COLO668 (cell line): ENCODE results near the gene EFEMP1.

Experiments
- DNase-seq: peaks from one replicate; lab custom pipeline; 2025; ENCODE audit not compliant: unreplicated experiment; lab: John Stamatoyannopoulos, UW

Gene EFEMP1

GRCh38 chr2:55898386-55899040 is 25.1 kb downstream of the EFEMP1 start:
- DNase-seq: no peak

DNA sequence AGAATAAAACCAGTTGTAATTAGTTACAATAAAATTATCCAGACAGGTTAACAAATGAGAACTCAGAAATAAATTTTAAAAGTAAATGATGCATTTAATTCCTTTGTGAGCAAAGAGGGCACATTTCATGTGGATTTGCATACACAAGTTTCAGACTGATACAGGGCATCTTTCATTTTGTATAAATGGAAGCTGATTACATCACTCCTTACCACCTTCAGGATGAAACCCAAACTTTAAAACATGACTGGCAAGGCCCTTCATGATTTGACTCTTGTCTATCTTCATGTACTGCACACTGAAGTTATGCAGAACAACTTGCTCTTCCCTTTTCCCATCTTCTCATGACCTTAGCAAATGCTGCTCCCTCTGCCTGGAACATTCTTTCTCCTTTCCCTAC is 26.9 kb downstream of the EFEMP1 start:
- DNase-seq: no peak

GRCh38 chr2:55894720-55895119 is 28.9 kb downstream of the EFEMP1 start:
- DNase-seq: no peak

DNA sequence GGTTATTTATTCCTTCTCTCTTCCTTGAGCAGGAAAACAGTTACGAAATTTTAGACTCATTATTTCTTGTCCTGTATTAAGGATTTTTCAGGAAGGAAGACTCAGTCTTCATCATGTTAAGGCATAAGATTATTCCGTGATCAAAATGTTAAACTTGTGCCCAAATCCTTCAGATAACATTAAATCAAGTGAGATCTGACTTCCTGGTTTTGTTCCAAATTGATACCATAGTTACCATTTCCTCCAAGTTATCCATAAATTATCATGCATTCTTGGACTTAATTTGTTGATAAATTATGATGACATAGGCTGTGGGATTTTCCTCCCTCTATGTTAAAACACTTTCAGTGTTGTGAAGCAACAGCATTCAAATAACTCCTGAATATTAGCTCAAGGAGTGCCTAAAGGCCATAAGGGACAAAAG is 31.9 kb downstream of the EFEMP1 start:
- no peak for DNase-seq

GRCh38 chr2:55888936-55889335 is 34.6 kb downstream of the EFEMP1 start:
- DNase-seq: no peak

DNA sequence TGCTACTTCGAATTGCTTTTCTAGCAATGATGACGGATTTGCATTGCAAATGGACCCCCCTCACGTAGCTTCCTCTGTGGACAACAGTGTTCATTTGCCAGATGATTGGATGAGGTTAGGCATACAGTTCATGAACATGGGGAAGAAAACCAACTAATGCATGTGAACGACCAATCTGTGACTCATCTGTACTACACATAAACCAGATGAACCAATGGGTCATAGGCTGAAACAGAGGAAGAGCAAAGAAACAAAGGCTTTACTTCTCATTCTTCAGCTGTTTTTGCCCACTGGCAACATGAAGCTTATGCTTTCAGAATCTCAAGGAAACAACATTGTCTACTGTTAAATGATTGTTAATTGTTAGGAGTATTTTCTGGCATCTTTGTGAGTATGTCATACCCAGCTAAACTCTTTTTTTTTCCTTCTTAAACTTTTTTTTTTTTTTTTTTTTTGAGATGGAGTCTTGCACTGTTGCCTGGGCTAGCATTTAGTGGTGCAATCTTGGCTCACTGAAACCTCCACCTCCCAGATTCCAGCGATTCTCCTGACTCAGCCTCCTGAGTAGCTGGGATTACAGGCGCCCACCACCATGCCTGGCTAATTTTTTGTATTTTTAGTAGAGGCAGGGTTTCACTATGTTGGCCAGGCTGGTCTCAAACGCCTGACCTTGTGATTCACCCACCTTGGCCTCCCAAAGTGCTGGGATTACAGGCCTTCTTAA is 35.5 kb downstream of the EFEMP1 start:
- no peak for DNase-seq

- no peak for DNase-seq
These were observed 36.2 kb downstream of the EFEMP1 start for GRCh38 chr2:55887351-55887750.

DNA sequence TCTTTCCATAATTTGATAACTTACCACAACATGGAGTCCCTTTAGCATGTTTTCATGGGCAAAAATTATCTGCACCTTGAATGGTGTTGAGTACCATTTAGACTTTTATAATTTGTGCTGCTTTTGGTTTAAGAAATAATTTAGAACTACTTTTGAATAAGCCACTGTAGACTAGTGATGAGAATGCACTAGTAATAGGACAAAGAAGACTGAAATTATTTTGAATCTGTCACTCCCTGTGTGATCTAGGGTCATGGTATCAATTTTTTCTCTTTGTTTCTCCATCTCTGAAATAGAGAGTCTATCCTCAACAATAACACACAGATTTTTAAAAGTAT is 37.7 kb downstream of the EFEMP1 start:
- no peak for DNase-seq

DNA sequence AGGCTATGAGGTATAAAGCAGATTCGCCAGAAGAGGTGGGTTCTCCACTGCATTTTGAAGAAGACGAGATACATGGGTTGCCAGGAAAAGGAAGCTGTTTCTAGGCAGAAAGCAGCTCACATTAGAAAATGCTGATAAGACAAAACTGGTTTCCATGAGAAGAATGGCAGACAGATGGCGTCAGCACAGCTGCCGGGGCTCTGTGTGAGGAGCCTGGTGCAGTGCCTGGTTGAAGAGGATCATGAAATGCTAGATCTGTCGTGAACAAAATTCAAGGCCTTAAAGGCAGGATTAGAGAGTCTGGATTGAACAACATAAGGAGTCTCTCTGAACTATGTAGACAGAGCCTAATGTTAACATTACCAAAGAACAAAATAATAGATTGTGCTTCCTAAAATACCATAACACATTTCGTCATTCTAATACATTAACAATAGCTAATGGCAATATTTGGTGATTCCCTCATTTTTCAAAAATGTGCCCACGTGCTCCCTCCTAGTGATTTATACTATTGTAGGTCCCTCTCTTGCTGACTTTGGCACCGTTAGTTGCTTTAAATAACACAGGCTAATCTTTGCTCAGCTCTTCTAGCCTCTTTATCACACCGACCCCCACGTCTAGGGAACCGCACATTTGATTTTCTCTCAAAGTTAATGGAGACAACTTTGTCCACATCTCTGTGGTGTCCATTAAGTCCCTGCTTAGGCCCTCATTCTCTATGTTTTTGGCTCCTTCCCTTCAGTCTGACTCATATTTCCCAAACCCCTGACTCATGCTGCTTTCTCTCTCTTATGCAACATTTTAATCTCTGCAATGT is 38.2 kb downstream of the EFEMP1 start:
- DNase-seq: no peak

DNA sequence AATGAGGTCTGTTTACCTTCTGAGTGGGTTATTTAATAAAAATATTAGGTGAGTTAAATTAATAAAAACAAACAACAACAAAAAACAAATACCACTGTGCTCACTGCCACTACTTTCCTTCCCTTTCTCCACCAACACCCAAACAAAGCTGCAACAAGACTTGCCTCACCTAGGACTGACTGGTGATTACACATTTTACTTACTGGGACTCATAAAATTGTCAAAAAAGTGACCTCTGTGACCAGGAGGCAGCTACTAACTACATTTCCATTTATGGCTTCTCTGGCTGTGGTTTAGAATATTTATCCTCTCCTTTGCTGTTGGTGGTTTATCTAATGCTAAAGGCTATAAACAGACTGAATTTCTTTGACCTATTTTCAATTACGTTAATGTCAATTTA is 39.8 kb downstream of the EFEMP1 start:
- no peak for DNase-seq

DNA sequence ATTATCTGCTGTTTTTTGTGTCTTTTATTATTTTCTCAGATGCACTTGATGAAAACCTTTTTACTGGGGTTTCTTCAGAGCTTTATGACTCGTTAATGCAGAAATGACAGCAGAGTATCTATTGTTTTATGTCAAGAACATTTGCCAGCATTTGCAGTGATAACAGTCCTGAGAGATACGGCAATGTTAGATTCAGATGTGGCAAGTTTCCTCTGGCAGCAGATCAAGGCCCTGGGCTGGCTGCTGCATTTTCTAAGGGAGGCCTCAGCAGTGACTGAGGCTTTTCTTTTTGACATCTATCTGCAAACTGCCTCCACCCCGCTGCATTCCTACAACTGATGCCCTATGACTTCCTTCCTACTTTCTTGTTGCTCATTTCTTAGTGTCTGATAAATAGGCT is 40.2 kb downstream of the EFEMP1 start:
- no peak for DNase-seq

DNA sequence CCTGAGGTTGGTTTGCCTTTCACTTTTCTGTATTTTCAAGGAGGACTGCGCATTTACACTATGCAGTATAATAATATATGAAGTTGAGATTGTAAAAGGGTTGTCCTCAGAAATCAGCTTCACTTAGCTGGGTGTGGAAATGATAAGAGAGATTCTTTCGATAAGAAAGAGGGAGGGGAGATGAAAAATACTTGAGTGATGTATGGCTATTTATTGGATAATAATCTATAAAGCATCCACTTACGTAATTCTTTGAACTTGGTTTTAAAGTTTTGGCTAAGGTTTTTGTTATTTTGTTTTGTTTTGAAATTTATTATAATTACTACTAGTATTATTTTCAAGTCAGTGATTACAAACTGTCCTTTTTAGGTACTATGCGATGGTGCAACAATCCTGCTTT is 40.6 kb downstream of the EFEMP1 start:
- no peak for DNase-seq

DNA sequence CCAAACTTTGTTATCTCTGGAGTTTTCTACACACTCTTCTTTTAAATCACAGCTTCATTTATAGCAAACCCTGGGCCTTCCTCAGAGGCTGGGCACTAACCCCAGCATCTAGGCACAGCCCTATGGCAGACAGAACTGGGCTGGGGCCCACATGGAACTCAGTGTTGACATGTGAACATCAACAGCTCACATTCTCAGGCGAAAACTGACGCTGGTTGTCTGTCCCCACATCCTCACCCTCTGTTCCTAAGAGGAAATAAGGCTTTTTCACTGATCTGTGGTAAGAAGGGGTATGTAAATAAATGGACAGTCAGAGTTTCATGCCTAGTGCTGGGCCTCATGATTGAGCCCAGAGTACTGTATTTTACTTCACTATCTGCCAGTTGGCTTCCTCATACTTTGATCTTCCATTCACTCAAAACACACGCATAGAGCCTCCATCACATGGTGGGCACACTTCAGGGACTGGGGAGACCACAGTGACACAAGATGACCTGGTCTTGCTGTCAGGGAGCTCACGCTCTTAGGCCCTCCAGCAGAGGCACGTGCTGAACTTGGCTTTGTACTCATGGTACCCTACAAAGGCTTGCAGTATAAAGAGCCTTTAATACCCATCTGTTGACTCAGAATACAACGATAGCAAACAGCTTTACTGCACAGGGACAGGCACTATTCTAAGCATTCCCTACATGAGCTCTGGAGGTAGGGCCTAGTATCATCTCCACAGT is 43.0 kb downstream of the EFEMP1 start:
- DNase-seq: no peak

DNA sequence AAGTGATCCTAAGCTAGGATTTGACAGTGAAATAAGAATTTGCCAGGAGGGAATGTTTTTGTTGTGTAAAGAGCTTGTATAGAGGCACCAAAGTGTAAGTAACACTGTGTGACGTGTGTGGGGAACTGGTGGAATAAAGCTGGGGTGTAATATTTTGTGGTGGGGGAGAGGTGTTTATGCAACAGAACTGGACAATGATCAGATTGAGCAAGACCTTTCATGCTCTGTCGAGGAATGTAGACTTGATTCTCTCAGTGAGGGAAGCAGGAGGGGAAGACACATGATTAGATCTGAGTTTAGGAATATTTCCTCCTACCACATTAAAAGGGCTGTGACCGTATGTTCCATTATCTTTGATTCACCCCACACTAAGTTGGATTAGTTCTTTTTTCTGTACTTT is 43.6 kb downstream of the EFEMP1 start:
- no peak for DNase-seq

DNA sequence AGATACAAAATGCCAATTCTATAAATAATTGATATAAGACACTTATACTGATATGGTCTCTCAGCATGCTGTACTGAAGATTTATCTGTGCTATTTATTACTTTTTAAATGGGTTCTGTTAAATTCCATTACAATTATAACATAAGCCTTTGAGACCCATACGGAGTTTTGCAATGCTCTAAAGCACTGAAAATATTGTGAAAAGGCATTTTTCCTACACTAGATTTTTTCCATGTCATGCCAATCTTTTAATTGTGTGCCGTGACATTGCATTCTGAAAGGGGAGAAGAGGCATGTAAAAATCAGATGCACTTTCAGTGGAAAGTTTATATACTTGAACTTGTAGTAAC is 46.5 kb downstream of the EFEMP1 start:
- no peak for DNase-seq

DNA sequence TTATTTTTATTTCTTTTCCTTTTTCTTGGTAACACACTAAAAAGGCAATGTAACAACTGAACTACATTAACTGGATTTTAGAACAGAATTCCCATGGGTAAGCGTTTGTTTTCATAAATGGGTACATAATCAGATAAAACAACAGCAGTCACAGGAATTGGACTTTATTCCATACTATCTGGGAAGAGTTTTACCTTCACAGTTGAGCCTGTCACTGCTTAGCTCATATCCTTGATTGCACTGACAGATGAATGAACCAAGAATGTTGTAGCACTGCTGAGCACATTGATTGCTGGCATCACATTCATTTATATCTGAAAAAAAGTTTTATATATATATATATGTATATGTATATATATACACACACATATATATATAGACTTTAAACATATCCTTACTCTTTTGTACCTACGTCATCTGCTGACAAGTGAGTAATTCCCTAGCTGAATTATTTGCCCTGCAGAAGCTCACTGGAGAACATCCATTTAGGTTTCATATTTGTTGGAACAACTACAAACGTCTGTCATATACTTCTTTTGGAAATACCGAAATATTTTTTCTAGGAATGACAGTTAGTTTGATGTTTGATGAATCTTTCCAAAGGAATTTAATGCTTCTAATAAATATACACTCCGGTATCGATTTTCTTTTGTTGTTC is 47.0 kb downstream of the EFEMP1 start:
- DNase-seq: no peak

GRCh38 chr2:55875434-55876135 is 48.0 kb downstream of the EFEMP1 start:
- no peak for DNase-seq

DNA sequence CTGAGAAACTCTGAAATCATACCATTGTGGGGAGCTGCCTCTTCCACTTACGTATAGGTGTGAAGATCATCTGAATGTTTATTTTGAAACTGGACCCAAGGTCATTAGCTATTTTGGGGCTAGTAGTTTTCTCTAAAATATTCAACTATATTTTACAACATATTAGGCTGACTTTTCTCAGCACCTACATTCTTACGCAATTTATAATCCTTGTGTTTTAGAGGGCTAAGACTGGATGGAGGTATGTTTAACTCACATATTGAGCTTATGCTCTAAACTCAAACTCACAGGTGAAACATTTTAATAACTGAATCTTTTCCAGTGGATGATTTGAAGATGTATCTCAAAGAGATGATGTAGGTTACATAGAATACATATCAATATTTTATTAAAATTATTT is 49.2 kb downstream of the EFEMP1 start:
- no peak for DNase-seq

GRCh38 chr2:55871637-55872036 is 51.9 kb downstream of the EFEMP1 start:
- no peak for DNase-seq

GRCh38 chr2:55869637-55870325 is 53.8 kb downstream of the EFEMP1 start:
- DNase-seq: no peak
